ENCODE results near the gene LSM14B.

GRCh38 chr20:62143081-62143956 lies 21.0 kb downstream of the LSM14B start, which contains the start of the genes PSMA7 and SS18L1:
- peak; percentile 71 to 76 for TF ChIP-seq POLR2A (IDR thresholded peaks at IDR 0.05)
- TF ChIP-seq CTCF (IDR thresholded peaks at IDR 0.05), result no peak
- TF ChIP-seq POLR2AphosphoS5 (IDR thresholded peaks at IDR 0.05), result peak in 2 of 3 donors; percentile 31 to 77
- TF ChIP-seq EP300 (IDR thresholded peaks at IDR 0.05), result no peak

Data from suprapubic skin (tissue), 4 donors.